HG03039 (cell line): Measurements from ENCODE around the gene ADCY9.
"Not testable (repeated sequence)": the region's sequence is repeated elsewhere in the genome, so short reads cannot be mapped to it uniquely, and the experiment has no call there.

Source experiments
- ATAC-seq: cut with Tn5 transposase; IDR thresholded peaks from one replicate; pipeline ENCODE4 v1.9.1; 2021; ENCODE audit warnings: mild to moderate bottlenecking, moderate library complexity; ENCODE audit not compliant: unreplicated experiment

ADCY9 gene

GRCh38 chr16:4071686-4072561 lies 44.3 kb downstream of the ADCY9 start:
- no peak for ATAC-seq

GRCh38 chr16:4070936-4071335 lies 45.3 kb downstream of the ADCY9 start:
- ATAC-seq, result no peak

GRCh38 chr16:4067262-4068001 lies 48.8 kb downstream of the ADCY9 start:
- no peak for ATAC-seq

- no peak for ATAC-seq
These were observed 51.3 kb downstream of the ADCY9 start for GRCh38 chr16:4064950-4065352.

- no peak for ATAC-seq
These were observed 53.9 kb downstream of the ADCY9 start for GRCh38 chr16:4062212-4062802.

GRCh38 chr16:4060823-4061222 lies 55.4 kb downstream of the ADCY9 start:
- no peak for ATAC-seq

- ATAC-seq, result no peak
These were observed 56.2 kb downstream of the ADCY9 start for GRCh38 chr16:4060009-4060408.

GRCh38 chr16:4058386-4058785 lies 57.9 kb downstream of the ADCY9 start:
- no peak for ATAC-seq

- no peak for ATAC-seq
These were observed 58.8 kb downstream of the ADCY9 start for GRCh38 chr16:4057439-4057877.

GRCh38 chr16:4056161-4057105 lies 59.8 kb downstream of the ADCY9 start:
- no peak for ATAC-seq

GRCh38 chr16:4055748-4056147 lies 60.5 kb downstream of the ADCY9 start:
- ATAC-seq, result no peak

- no peak for ATAC-seq
These were observed 62.9 kb downstream of the ADCY9 start for GRCh38 chr16:4053301-4053845.

- no peak for ATAC-seq
These were observed 63.4 kb downstream of the ADCY9 start for GRCh38 chr16:4052801-4053293.

GRCh38 chr16:4052096-4052495 lies 64.1 kb downstream of the ADCY9 start:
- ATAC-seq, result no peak

GRCh38 chr16:4051591-4051990 lies 64.7 kb downstream of the ADCY9 start:
- ATAC-seq, result no peak

- ATAC-seq, result no peak
These were observed 67.2 kb downstream of the ADCY9 start for GRCh38 chr16:4049031-4049430.

GRCh38 chr16:4048481-4048880 lies 67.8 kb downstream of the ADCY9 start:
- ATAC-seq, result no peak

- no peak for ATAC-seq
These were observed 70.0 kb downstream of the ADCY9 start for GRCh38 chr16:4046221-4046620.

GRCh38 chr16:4045561-4045960 lies 70.7 kb downstream of the ADCY9 start:
- not testable (repeated sequence) for ATAC-seq

- no peak for ATAC-seq
These were observed 73.7 kb downstream of the ADCY9 start for GRCh38 chr16:4042581-4042980.
